Endodermal cell (in vitro differentiated cells): ENCODE measurements around the gene FRYL. TPM values are rescaled to one million over a fixed set of nuclear protein-coding genes. Genes with fewer than 3 reads are reported as not detected.
"Not testable (repeated sequence)": the region's sequence is repeated elsewhere in the genome, so short reads cannot be mapped to it uniquely, and the experiment has no call there.

Experiments used
- DNase-seq: peaks from one replicate; pipeline ENCODE4 v3.0.0-alpha.2; 2017
- H3K27ac ChIP-seq: 2 replicates; pipeline ENCODE4 v1.5.1; 2013; ENCODE audit warnings: mild to moderate bottlenecking, low read depth, low read length, moderate library complexity
- H3K27me3 ChIP-seq: 2 replicates; pipeline ENCODE4 v1.6.1; 2013; ENCODE audit warnings: mild to moderate bottlenecking, low read length, moderate library complexity; ENCODE audit not compliant: insufficient read depth, control insufficient read depth, poor library complexity, severe bottlenecking
- H3K36me3 ChIP-seq: 2 replicates; pipeline ENCODE4 v1.7.0; 2013; ENCODE audit warnings: mild to moderate bottlenecking, low read length, moderate library complexity; ENCODE audit not compliant: control insufficient read depth, insufficient read depth
- H3K4me1 ChIP-seq: one replicate; pipeline ENCODE4 v1.7.0; 2013; ENCODE audit warnings: low read length; ENCODE audit not compliant: control insufficient read depth, insufficient read depth
- H3K4me3 ChIP-seq: 2 replicates; pipeline ENCODE4 v1.5.1; 2013; ENCODE audit warnings: mild to moderate bottlenecking, low read length, moderate library complexity
- H3K9ac ChIP-seq: 2 replicates; pipeline ENCODE4 v1.6.1; 2013; ENCODE audit warnings: mild to moderate bottlenecking, low read length, moderate library complexity; ENCODE audit not compliant: poor library complexity, severe bottlenecking; ENCODE audit errors: extremely low read depth
- H3K9me3 ChIP-seq: 2 replicates; pipeline ENCODE4 v1.6.1; 2013; ENCODE audit warnings: mild to moderate bottlenecking, low read length, moderate library complexity; ENCODE audit not compliant: control insufficient read depth
- H3K27ac Mint-ChIP-seq: 2 replicates; pipeline ENCODE4 v1.8.0; 2020; ENCODE audit warnings: mixed read lengths
- H3K27me3 Mint-ChIP-seq: 2 replicates; pipeline ENCODE4 v1.8.0; 2021; ENCODE audit warnings: mild to moderate bottlenecking, mixed read lengths; ENCODE audit not compliant: insufficient read depth
- H3K36me3 Mint-ChIP-seq: 2 replicates; pipeline ENCODE4 v1.8.0; 2020; ENCODE audit warnings: low read depth, mixed read lengths
- H3K4me1 Mint-ChIP-seq: 2 replicates; pipeline ENCODE4 v1.8.0; 2020; ENCODE audit warnings: mixed read lengths
- H3K4me3 Mint-ChIP-seq: 2 replicates; pipeline ENCODE4 v1.8.0; 2020; ENCODE audit warnings: mild to moderate bottlenecking, moderate library complexity, mixed read lengths
- H3K9me3 Mint-ChIP-seq: 2 replicates; pipeline ENCODE4 v1.8.0; 2020; ENCODE audit warnings: mild to moderate bottlenecking, mixed read lengths
- WGBS, 2 experiments: methylation state at CpG; one replicate each; pipeline versions ENCODE4 v1.1.5 to v1.1.7; 2013; ENCODE audit warnings: missing lambda C conversion rate in 2 of 2, mixed read lengths in 1 of 2; ENCODE audit not compliant: insufficient coverage in 1 of 2, insufficient read length in 1 of 2; 5-methylcytosine and 5-hydroxymethylcytosine counted together
- total RNA-seq, 2 donors: library from RNA; stranded (reverse); fragmentation: NEBNext Ultra II Directional in 1 of 2; extraction: Animal tissue kit (Norgen Biotek cat#: 25700) in 1 of 2; gene quantifications; 2 replicates in 1 of 2; 3 replicates in 1 of 2; pipeline ENCODE4 v1.2.1, GENCODE V29; 2021
- TF ChIP-seq, protein P1 (sequence below): fragments of 200-600 bp; sonication (generic); conservative IDR thresholded peaks from 2 replicates; pipeline ENCODE4 v1.5.0; 2021; ENCODE audit warnings: antibody characterized with exemption, mild to moderate bottlenecking

Gene FRYL
- total RNA-seq, 2 donors from 2014 or later: 56.5 to 62.6 TPM

DNA sequence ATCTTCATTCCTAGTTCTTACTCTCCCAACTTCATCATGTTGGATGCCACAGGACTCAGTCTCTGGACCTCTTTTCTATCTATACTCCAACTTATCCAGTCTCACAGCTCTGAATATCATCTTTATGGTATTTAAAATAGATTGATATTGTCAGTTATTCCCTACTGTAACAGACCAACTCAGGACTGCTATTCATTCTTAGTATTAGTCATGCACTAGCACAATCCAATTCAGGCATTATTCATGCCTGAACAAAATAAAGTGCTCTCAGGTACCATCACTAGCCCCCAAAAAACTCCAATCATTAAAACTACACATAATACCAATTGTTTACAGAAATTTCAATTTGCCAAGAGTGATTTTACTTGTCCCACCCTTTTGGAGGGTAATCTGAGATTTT is 37.7 kb downstream of the FRYL start:
- no peak overlapping the region for H3K27ac Mint-ChIP-seq
- TF ChIP-seq, protein P1, sequence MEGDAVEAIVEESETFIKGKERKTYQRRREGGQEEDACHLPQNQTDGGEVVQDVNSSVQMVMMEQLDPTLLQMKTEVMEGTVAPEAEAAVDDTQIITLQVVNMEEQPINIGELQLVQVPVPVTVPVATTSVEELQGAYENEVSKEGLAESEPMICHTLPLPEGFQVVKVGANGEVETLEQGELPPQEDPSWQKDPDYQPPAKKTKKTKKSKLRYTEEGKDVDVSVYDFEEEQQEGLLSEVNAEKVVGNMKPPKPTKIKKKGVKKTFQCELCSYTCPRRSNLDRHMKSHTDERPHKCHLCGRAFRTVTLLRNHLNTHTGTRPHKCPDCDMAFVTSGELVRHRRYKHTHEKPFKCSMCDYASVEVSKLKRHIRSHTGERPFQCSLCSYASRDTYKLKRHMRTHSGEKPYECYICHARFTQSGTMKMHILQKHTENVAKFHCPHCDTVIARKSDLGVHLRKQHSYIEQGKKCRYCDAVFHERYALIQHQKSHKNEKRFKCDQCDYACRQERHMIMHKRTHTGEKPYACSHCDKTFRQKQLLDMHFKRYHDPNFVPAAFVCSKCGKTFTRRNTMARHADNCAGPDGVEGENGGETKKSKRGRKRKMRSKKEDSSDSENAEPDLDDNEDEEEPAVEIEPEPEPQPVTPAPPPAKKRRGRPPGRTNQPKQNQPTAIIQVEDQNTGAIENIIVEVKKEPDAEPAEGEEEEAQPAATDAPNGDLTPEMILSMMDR: no peak

DNA sequence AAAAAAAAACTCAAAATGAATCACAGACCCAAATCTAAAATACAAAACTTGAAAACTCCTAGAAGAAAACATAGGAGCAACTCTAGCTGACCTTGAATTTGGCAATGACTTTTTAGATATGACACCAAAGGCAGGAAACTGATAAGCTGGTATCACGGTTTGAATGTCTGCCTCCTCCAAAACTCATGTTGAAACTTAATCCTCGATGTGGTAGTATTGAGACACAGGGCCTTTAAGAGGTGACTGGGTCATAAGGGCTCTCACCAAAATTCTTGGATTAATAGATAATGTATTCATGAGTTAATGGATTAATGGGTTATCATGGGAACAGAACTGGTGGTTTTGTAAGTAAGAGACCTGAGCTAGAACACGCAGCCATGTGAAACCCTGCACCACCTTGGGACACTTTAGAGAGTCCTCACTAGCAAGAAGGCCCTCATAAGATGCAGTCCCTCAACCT is 40.5 kb downstream of the FRYL start:
- Histone ChIP-seq H3K27me3 (no peaks in the 10 kb centered on the region), H3K4me3 (no peak overlapping the region), H3K36me3 (no peaks in the 10 kb centered on the region), H3K27ac (no peak overlapping the region), H3K9ac (no peak overlapping the region), H3K4me1 (no peaks in the 10 kb centered on the region), H3K9me3 (peaks cover 14% of the 10 kb centered on the region)
- DNase-seq: no peak
- peaks cover 8% of the 10 kb centered on the region for H3K9me3 Mint-ChIP-seq
- H3K27me3 Mint-ChIP-seq: no peaks in the 10 kb centered on the region
- no peak overlapping the region for H3K4me3 Mint-ChIP-seq
- WGBS, 2 experiments: 86 to 87% methylated on average over 3 of the region's 3 CpGs
- no peaks in the 10 kb centered on the region for H3K4me1 Mint-ChIP-seq
- TF ChIP-seq, protein P1: no peak
- peaks cover 10% of the 10 kb centered on the region for H3K36me3 Mint-ChIP-seq
- H3K27ac Mint-ChIP-seq: no peak overlapping the region

More for the DNA sequence above, 37.7 kb downstream of the FRYL start:
- Histone ChIP-seq H3K9ac (no peak overlapping the region), H3K36me3 (no peaks in the 10 kb centered on the region), H3K27me3 (no peaks in the 10 kb centered on the region), H3K4me1 (no peaks in the 10 kb centered on the region), H3K9me3 (peaks cover 7% of the 10 kb centered on the region), H3K27ac (no peak overlapping the region), H3K4me3 (no peak overlapping the region)
- H3K4me1 Mint-ChIP-seq: peaks cover 8% of the 10 kb centered on the region
- H3K36me3 Mint-ChIP-seq: peaks cover 24% of the 10 kb centered on the region
- no peak for DNase-seq
- no peak overlapping the region for H3K4me3 Mint-ChIP-seq
- H3K9me3 Mint-ChIP-seq: peaks cover 9% of the 10 kb centered on the region
- H3K27me3 Mint-ChIP-seq: no peaks in the 10 kb centered on the region

DNA sequence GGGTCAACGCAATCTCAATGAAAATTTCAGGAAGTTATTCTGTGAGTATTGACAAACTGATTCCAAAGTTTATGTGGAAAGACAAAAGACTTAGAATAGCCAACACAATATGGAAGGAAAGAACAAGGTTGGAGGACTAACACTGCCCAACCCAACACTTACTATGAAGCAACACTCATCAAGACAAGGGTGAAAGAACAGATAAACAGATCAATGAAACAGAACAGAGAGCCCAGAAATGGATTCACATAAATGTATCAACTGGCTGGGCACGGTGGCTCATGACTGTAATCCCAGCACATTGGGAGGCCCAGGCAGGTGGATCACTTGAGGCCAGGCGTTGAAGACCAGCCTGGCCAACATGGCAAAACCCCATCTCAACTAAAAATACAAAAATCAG is 41.2 kb downstream of the FRYL start:
- 94 to 100% methylated on average over 2 to 3 of the region's 3 CpGs for WGBS, 2 experiments
- H3K9ac ChIP-seq: no peak overlapping the region
- H3K27ac ChIP-seq: no peak overlapping the region
- peaks cover 10% of the 10 kb centered on the region for H3K9me3 Mint-ChIP-seq
- TF ChIP-seq, protein P1: no peak
- H3K27ac Mint-ChIP-seq: no peak overlapping the region
- H3K4me3 Mint-ChIP-seq: no peak overlapping the region
- H3K4me3 ChIP-seq: no peak overlapping the region
- H3K27me3 ChIP-seq: no peaks in the 10 kb centered on the region
- no peaks in the 10 kb centered on the region for H3K36me3 ChIP-seq
- H3K27me3 Mint-ChIP-seq: no peaks in the 10 kb centered on the region
- H3K9me3 ChIP-seq: peaks cover 14% of the 10 kb centered on the region
- no peaks in the 10 kb centered on the region for H3K4me1 Mint-ChIP-seq
- H3K4me1 ChIP-seq: no peaks in the 10 kb centered on the region
- DNase-seq: no peak
- peaks cover 9% of the 10 kb centered on the region for H3K36me3 Mint-ChIP-seq

DNA sequence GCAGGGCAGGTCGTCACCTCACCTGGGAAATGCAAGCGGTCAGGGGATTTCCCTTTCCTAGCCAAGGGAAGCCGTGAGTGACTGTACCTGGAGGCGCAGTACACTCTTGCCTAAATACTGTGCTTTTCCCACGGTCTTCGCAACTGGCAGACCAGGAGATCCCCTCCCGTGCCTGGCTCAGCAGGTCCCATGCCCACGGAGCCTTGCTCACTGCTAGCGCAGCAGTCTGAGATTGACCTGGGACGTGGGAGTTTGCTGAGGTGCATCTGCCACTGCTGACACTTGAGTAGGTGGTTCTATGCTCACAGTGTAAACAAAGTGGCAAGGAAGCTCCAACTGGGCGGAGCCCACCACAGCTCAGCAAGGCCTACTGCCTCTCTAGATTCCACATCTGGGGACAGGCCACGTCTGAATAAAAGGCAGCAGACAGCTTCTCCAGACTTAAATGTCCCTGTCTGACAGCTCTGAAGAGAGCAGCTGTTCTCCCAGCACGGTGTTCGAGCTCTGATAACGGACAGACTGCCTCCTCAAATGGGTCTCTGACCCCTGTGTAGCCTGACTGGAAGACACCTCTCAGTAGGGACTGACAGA is 51.1 kb downstream of the FRYL start:
- H3K27ac ChIP-seq, H3K27me3 Mint-ChIP-seq, H3K9ac ChIP-seq, H3K9me3 Mint-ChIP-seq, H3K4me1 ChIP-seq, H3K36me3 ChIP-seq, H3K4me3 Mint-ChIP-seq, H3K27me3 ChIP-seq, H3K9me3 ChIP-seq, H3K4me3 ChIP-seq: not testable (repeated sequence)
- H3K4me1 Mint-ChIP-seq: peaks cover 46% of the 10 kb centered on the region
- 85 to 87% methylated on average over 13 to 15 of the region's 15 CpGs for WGBS, 2 experiments
- DNase-seq: peak; percentile 60
- peaks cover 20% of the 10 kb centered on the region for H3K36me3 Mint-ChIP-seq
- H3K27ac Mint-ChIP-seq: peak overlapping the region; percentile 38
